HTERT RPE-1 (cell line): Measurements from ENCODE around the gene ATP2B3.

ENCODE experiments used
- in situ Hi-C: fragments of 300-500 bp; cut with MboI; formaldehyde crosslinking; loops from 4 replicates; pipeline ENCODE4 v1.14.3; 2020; ENCODE audit warnings: low sequenced_read_pairs

The ATP2B3 gene

DNA sequence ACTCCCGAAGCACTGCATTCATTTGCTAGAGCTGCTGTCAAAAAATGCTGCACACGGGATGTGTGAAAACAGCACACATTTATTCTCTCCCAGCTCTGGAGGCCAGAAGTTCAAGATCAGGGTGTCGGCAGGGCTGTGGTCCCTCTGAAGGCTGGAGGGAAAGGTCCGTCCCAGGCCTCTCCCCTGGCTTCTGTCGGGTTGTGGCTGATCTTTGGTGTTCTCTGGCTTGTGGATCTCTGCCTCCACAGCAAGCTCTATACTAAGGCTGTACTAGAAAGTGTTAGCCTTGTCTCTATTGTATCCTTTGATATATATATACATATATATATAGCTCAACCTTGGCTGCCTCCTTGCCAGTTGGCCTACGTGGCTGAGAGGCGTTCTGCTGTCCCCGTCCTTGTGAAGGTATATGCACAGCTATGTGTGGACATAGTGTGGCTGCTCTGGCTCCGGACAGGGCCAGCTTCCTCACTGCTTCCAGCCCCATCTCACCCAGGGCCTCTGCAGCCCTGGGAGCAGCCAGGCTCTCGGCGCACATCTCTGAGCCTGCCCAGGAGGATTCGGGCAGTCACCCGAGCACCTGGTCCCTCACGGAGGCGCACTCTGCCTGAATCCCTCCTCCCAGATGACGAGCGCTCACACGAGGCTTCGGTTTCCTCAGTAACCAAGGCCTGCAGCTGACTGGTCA is 114.6 kb downstream of the ATP2B3 start:
- in situ Hi-C loops: no loop called here
